ENCODE measurements around the gene MYH6. TPM values are rescaled to one million over a fixed set of nuclear protein-coding genes. Genes with fewer than 3 reads are reported as not detected.

The MYH6 gene
- total and polyA plus RNA-seq, 2 donors (not counting 1 experiment from before 2014, with no cell fraction given), result not detected

DNA sequence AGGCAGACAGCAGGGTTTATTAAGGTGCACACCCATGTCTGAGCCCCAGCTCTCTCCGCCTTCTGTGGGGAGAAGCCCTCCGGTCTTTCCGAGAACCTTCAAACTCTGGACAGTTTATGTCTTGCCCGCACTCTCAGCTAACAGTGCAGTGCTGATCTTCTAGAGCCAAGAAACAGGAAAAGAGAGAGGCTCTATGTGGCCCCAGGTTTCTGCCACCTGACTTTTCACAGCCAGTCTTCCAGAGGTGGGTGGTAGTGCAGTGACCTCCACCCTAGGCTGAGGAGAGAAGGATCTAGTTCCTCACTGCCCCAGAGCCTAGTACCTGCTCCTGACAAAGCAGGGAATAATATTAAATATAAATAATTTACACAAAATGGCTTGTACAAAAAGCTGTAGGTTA is 51.4 kb downstream of the MYH6 start:
- Histone ChIP-seq H3K4me3 (ENCODE audit: control extremely low read depth in 1 of 5, extremely low read depth in 1 of 5, insufficient read depth in 1 of 5, low read depth in 2 of 5, low read length in 4 of 5) (no peak overlapping the region), H3K9ac (ENCODE audit: low read length) (no peak overlapping the region), H3K4me2 (replicated peaks; ENCODE audit: low read depth, low read length, poor library complexity, severe bottlenecking) (no peak overlapping the region), H3K79me2 (ENCODE audit: control insufficient read depth, insufficient read depth, low read length) (no peaks in the 10 kb centered on the region), H3K36me3 (replicated peaks in 1 of 2; ENCODE audit: control extremely low read depth in 1 of 2, control insufficient read depth in 1 of 2, extremely low read depth in 1 of 2, insufficient read depth in 2 of 2, low read length in 1 of 2) (no peaks in the 10 kb centered on the region), H3K27ac (ENCODE audit: low read length in 2 of 2) (no peak overlapping the region), H4K20me1 (ENCODE audit: control insufficient read depth, insufficient read depth, low read length, poor library complexity, severe bottlenecking) (no peaks in the 10 kb centered on the region), H3K27me3 (replicated peaks in 1 of 4; ENCODE audit: control extremely low read depth in 1 of 4, control insufficient read depth in 3 of 4, insufficient read depth in 4 of 4, low read length in 3 of 4) (peaks cover 0 to 43% (median 15%) of the 10 kb centered on the region in 4 experiments), H2AFZ (ENCODE audit: insufficient read depth, low read depth, low read length, poor library complexity, severe bottlenecking) (no peak overlapping the region), H3K9me3 (ENCODE audit: control extremely low read depth in 1 of 3, control insufficient read depth in 2 of 3, insufficient read depth in 1 of 3, low read length in 2 of 3) (peaks cover 0 to 1% (median under 1%) of the 10 kb centered on the region in 3 donors), H3K4me1 (ENCODE audit: control insufficient read depth in 2 of 2, insufficient read depth in 2 of 2, low read length in 2 of 2) (peaks cover 11 to 13% of the 10 kb centered on the region in 2 donors)
- ChIA-PET POLR2A (no interaction called here), CTCF (no interaction called here)
- Mint-ChIP-seq H3K27ac (no peak overlapping the region), H3K4me3 (no peak overlapping the region), H3K4me1 (peaks cover 8% of the 10 kb centered on the region), H3K27me3 (peaks cover 49% of the 10 kb centered on the region), H3K9me3 (ENCODE audit: insufficient read depth) (no peaks in the 10 kb centered on the region)
- DNase-seq, result no peak
- no peak for ATAC-seq (ENCODE audit: low read depth)
- WGBS (ENCODE audit: insufficient coverage), result 97% methylated on average over 4 of the region's 4 CpGs
- intact Hi-C loops (cut with micrococcal nuclease), result no loop called here
- TF ChIP-seq EZH2 (IDR thresholded peaks at IDR 0.05; ENCODE audit: borderline replicate concordance, insufficient read depth, low read depth, low read length, poor library complexity, severe bottlenecking), result no peak
- TF ChIP-seq, protein P1, sequence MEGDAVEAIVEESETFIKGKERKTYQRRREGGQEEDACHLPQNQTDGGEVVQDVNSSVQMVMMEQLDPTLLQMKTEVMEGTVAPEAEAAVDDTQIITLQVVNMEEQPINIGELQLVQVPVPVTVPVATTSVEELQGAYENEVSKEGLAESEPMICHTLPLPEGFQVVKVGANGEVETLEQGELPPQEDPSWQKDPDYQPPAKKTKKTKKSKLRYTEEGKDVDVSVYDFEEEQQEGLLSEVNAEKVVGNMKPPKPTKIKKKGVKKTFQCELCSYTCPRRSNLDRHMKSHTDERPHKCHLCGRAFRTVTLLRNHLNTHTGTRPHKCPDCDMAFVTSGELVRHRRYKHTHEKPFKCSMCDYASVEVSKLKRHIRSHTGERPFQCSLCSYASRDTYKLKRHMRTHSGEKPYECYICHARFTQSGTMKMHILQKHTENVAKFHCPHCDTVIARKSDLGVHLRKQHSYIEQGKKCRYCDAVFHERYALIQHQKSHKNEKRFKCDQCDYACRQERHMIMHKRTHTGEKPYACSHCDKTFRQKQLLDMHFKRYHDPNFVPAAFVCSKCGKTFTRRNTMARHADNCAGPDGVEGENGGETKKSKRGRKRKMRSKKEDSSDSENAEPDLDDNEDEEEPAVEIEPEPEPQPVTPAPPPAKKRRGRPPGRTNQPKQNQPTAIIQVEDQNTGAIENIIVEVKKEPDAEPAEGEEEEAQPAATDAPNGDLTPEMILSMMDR (IDR thresholded peaks at IDR 0.05), result no peak

DNA sequence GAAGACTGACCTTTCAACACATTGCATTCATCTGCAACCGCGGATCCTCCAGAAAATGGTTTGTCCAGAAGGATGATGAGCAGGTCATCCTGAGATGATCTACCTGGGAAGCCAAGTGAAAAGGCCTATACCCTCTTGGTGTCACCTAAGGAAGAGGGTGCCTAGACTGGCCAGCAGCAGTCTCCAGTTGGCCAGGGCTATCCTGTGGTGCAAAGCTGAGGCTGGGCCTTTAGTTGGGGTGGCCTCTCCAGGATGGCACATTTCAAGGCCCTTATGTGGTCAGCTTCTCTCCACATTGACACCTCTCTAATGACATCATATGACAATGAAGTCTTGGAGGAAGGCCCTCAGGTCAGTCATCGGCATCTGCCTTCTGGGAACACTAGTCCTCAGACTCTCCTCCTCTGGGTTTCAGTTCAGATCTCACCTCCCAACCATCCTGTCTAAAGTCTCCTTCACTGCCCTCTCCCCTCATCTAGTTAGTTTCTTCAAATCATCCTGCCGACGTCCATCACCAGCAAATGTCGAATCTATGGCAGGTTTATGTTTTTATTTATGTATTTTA is 52.1 kb downstream of the MYH6 start:
- no peak overlapping the region for H3K27ac Mint-ChIP-seq
- H3K4me1 ChIP-seq (ENCODE audit: control insufficient read depth in 2 of 2, insufficient read depth in 2 of 2, low read length in 2 of 2), result peaks cover 11 to 15% of the 10 kb centered on the region in 2 donors
- TF ChIP-seq, protein P1 (IDR thresholded peaks at IDR 0.05), result no peak
- no peak for TF ChIP-seq EZH2 (IDR thresholded peaks at IDR 0.05; ENCODE audit: borderline replicate concordance, insufficient read depth, low read depth, low read length, poor library complexity, severe bottlenecking)
- no peak overlapping the region for H3K4me2 ChIP-seq (replicated peaks; ENCODE audit: low read depth, low read length, poor library complexity, severe bottlenecking)
- no peaks in the 10 kb centered on the region for H3K79me2 ChIP-seq (ENCODE audit: control insufficient read depth, insufficient read depth, low read length)
- peaks cover 14% of the 10 kb centered on the region for H3K4me1 Mint-ChIP-seq
- H3K9ac ChIP-seq (ENCODE audit: low read length), result no peak overlapping the region
- no peak overlapping the region for H3K4me3 ChIP-seq (ENCODE audit: control extremely low read depth in 1 of 5, extremely low read depth in 1 of 5, insufficient read depth in 1 of 5, low read depth in 2 of 5, low read length in 4 of 5)
- no peak for ATAC-seq (ENCODE audit: low read depth)
- CTCF ChIA-PET, result interaction anchor here (1.4 kb wide), 1 partner anchor 13 kb away, joined by 4 read pairs; no protein-coding TSS in a partner anchor
- H3K36me3 ChIP-seq (replicated peaks in 1 of 2; ENCODE audit: control extremely low read depth in 1 of 2, control insufficient read depth in 1 of 2, extremely low read depth in 1 of 2, insufficient read depth in 2 of 2, low read length in 1 of 2), result no peaks in the 10 kb centered on the region
- DNase-seq, result no peak
- no peak overlapping the region for H2AFZ ChIP-seq (ENCODE audit: insufficient read depth, low read depth, low read length, poor library complexity, severe bottlenecking)
- peaks cover 0 to 50% (median 21%) of the 10 kb centered on the region in 4 experiments for H3K27me3 ChIP-seq (replicated peaks in 1 of 4; ENCODE audit: control extremely low read depth in 1 of 4, control insufficient read depth in 3 of 4, insufficient read depth in 4 of 4, low read length in 3 of 4)
- H3K9me3 Mint-ChIP-seq (ENCODE audit: insufficient read depth), result no peaks in the 10 kb centered on the region
- peaks cover 52% of the 10 kb centered on the region for H3K27me3 Mint-ChIP-seq
- POLR2A ChIA-PET, result no interaction called here
- no peak overlapping the region for H3K4me3 Mint-ChIP-seq
- no peaks in the 10 kb centered on the region for H4K20me1 ChIP-seq (ENCODE audit: control insufficient read depth, insufficient read depth, low read length, poor library complexity, severe bottlenecking)
- WGBS (ENCODE audit: insufficient coverage), result 100% methylated on average over 1 of the region's 6 CpGs
- H3K27ac ChIP-seq (ENCODE audit: low read length in 2 of 2), result no peak overlapping the region
- H3K9me3 ChIP-seq (ENCODE audit: control extremely low read depth in 1 of 3, control insufficient read depth in 2 of 3, insufficient read depth in 1 of 3, low read length in 2 of 3), result peaks cover 0 to 4% (median 3%) of the 10 kb centered on the region in 3 donors
- intact Hi-C loops (cut with micrococcal nuclease), result no loop called here
